Astrocyte of the hippocampus (primary cell): ENCODE data around the gene UTRN.
A peak's percentile ranks its signal among the peaks of the same experiment; 100 is the strongest.

Experiments used
- DNase-seq: peaks from one replicate; pipeline ENCODE4 v3.0.0; 2011; ENCODE audit warnings: low read depth, low spot score

UTRN gene

DNA sequence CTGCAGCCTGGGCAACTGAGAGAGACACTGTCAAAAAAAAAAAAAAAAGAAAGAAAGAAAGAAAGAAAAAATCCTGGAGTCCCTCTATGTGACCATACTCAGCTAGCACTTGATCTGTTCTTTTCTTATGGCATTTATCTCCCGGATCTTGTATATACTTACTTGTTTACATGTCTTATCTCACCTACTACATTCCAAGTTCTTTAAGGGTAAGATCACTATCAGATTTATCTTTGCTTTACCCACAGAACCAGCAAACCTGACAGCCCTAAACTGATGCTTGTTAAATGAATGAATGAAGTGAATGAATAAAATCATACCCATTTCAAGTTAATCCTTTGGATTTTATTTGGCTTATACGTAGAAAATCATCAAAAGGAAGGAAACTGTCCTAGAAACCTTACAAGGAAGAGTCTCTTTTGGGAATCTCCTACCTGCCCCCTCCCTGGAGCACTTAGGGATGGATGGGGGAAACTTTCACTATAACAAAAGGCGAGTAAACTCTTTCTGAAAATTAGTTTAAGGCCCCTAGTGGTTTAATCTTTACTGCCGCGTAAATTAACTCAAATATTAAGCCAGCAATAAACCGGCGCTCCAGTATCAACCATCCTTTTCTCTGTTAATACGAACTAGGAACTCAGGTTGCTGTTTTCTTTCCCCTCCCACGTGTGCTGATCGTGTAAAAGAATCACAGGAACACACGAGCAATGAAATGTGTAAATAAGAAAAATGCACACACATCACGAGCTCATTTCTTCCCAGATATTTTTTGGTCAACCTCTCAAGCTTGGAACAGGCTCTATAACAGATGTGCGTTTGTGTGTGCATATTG, 1.3 kb upstream of the UTRN start:
- DNase-seq, result peak; percentile 51

DNA sequence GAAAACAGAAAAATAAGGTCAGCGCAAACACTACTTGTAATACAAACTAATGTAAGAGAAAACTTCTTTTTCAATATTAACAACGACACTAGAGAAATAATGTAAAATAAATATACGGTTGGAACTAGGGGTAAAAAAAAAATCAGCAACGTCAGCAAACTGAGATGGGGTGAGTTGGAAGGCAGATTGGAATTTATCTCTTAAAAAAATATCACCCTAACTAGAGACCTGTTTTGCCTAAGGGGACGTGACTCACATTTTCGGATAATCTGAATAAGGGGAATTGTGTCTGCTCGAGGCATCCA, 705 bp upstream of the UTRN start:
- no peak for DNase-seq

DNA sequence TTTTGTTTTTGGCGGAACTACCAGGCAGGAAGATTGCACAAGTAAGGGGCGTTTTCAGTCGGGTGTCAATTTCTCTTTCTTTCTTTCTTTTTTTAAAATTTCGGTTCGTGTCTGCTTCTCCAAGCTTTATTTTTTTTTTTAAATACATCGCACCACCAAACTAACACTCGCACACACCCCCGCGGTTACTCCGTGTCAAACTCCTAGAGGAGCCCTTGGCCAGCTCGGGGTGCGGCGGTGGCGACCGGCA, 338 bp downstream of the UTRN start:
- DNase-seq, result no peak

DNA sequence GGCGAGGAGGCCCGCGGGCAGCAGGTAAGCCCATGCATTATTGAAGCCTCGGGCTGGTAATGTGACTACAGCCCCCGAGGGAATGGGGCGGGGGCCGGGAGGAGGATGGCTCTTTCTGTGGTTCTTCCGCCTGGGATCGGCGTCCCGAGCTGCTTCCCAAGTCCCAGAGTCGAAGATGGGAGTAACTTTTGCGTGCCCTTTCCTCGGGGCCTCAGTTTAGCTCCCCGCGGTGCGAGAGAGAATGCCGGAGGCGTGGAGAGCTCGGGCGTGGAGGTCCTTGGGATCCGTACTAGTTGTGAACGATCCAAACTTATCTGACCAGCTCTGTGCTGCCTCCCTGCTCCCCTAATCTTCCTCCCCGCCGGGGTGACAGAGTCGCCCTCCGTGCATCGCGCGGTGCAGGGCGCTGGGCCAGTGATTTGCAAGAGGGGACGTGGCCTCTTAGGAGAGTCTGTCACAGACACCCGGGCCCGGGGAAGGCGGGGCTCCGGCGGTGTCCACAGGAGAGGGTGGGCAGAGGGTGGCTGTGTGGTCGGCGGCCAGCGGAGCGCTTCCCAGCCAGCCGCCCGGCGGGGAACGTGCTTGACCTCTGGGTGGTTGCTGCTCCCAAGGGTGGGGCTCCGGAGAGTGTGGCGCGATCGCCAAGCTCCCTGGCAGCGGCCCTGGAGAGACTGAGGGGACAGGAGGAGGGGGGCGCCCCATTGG, 815 bp downstream of the UTRN start:
- DNase-seq, result peak; percentile 78

DNA sequence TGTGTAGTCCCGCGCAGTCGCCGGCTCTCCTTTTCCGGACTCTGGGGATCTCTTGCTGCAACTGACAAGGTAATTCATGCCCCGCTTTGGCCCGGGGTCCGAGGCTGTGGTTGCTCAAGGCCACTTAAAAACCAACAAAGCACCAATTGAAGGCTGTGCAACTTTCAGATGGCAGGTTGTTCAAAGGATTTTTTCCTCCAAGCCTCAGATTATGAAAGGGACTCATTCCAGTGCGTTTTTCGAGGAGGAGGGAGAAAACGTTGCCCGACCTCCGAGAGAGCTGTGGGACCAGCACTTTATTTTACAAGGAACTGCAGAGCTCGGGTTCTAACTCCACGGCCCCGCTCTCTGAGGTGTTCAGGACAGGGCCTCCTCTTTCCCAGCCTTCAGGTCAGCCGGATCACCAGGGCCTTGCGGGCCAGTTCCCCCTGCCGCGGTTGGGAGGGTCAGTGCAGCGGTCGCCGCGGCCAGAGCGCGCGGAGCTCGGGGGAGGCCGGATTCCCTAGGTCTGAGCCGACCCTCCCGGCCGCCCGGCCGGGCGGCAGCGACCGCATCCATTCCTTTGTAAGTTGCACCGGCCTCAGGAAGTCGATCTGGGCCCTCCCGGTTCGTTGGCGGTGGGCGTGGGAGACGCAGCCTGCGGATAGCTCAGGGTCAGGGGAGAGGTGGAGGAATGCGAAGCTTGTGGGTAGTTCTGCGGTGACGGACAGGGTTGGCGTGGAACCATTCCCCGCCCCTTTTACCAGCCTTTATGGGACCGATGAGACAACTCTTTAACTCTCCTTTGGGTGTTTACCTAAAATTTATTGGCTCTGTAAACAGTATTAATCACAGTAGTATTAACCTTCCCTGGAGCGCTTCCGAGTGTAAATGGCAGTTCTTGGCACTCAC, 1.6 kb downstream of the UTRN start:
- DNase-seq, result peak; percentile 92

DNA sequence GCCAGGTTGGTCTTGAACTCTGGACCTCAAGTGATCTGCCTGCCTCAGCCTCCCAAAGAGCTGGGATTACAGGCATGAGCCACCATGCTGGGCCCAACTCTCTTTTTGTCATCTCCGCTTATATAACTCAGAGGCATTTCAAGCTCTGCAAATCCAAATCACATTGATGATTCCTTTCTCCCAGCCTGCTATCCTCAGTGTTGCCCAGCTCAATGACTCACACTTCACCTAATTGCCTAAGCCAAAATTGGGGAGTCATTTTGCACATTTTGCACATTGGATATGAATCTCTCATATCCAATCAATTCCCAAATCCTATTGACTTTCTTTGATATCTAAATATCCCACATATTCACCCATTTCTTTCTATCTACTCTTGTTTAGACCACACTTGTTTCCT, 3.9 kb downstream of the UTRN start:
- DNase-seq, result no peak

DNA sequence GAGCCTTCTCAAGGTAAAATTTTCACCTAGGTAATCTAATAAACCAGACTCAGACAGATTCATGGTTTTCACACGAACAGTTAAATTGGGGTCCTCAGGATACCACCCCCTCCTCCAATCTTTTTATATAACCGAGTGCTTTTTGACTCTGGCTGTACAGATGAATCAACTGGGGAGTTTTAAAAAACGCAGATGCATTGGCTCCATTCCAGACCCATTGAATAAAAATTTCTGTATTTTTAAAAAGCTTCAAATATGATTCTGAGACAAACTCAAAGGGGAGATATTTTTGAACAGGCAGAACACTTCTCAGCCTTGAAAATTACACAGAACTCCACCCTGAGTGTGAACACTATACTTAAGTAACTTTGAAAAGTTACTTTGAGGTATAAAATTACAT, 7.2 kb downstream of the UTRN start:
- no peak for DNase-seq

DNA sequence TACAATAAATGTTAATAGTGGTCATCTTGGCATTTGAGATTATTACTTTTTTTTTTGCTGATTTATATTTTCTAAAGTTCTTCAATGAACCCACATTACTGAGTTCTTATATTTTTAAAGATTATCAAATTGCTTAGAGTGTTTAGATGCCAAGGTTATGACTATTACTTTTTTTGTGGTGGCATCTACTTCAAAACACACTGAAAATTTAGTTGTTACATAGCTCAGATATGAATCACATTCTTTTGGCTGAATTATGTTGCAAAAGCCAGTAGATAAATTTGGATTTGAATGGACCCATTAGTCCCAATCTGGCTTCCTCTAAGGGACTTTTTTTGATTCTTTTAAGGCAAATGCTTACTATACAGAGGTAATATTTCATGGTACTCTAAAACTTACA, 8.9 kb downstream of the UTRN start:
- DNase-seq, result peak; percentile 59

DNA sequence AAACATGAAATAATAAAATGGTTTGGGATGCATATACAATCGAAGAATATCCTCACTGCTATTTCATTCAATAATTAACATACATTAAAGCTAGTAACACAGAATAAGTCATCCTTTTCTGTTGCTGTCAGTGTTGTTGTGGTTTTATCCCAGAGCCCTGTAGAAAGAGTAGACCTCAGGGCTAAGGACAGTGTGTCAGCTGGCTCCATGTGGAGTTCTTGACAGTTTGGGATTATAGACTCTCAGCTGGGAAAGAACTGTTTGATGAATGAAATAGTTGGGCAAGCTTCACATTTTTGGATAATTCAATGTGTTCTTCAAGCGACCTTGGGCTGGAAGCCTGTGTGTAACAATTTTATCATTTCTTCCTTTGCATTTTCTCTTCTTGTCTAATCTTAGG, 10.1 kb downstream of the UTRN start:
- DNase-seq, result no peak

DNA sequence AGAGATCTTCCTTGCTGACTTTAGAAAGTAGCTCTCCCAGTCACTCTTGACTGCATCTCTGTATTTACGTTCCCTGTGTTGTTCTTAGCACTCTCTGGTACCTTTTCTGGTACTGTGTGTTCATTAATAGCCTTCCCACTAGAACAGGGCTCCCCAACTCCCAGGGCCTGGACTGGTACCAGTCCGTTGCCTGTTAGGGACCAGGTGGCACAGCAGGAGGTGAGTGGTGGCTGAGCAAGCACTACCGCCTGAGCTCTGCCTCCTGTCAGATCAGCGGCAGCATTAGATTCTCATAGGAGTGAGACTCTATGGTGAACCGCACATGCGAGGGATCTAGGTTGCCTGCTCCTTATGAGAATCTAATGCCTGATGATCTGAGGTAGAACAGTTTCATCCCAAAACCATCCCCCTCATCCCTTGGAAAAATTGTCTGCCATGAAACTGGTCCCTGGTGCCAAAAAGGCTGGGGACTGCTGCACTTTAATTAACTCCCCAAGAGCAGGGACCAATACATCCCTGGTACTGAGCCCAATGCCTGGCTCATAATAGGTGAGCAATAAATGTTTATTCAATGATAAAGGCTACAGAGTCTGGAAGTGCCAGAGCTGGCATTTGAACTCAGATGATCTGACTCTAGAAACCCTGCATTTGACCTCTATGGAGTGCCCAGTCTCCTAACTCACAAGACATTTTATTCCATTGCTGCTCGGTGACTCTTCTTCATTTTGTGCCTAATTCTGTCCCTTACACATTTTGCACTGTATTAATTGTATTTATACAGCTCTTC, 11.0 kb downstream of the UTRN start:
- no peak for DNase-seq

DNA sequence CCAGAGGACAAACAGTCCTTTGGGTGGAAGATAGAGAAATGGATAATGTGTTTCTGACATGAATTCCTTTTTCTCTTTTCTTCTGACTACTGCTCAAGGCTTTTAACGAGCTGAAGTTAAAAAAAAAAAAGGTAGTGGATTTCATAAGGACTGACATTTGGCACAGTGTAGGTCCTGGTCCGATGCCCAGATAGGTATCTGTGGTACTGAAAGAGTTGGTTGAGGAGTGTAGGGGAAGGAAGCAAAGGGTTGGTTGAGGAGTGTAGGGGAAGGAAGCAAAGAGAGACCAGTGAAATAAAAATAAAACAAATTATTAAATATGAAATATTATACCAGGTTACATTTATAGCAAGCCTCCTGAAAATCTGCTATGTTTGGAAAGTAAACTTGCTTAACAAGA, 11.8 kb downstream of the UTRN start:
- no peak for DNase-seq

DNA sequence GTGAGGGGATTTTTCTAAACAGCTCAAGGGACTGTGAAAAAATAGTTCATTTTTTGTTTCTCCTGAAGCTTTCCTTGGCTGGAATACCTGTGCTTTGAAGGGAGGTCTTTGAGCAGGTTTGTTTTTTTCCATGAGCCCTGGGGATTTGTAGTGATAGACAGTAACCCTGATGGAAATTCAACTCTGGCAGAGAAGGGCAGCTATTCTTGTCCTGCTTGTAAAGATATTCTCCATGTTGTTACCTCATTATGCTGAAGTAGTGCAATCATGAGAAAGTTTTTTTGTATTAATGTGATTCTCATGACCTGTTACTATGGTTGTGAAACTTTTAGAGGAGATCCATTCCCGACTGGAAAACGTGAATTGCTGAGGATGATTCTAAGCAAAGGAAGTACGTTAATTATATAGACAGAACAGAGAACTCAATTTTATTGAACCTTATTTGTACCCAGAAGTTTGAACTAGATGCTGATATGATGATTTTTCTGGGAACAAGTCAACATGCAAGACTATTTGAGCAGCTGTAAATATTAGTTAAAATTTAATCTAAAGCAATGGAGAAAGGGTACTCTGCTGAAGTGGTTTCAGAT, 12.5 kb downstream of the UTRN start:
- no peak for DNase-seq

DNA sequence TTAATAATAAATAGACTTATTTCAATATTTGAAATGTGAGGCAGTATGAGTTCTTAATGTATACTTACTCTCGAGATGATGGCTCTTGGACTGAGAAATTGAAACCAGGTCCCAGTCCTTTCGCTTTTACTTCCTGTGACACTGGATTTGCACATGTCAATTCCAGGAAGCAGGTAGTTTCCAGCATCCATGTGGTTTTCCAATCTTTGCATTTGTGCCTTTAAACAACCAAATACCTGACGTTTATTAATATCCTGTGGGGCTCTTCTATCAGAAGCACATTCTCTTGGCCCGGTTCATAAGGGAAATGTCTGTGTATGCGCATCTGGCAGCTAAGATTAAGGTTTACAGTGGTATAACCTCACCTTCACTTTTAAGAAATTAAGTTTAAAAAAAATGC, 13.1 kb downstream of the UTRN start:
- DNase-seq, result no peak

DNA sequence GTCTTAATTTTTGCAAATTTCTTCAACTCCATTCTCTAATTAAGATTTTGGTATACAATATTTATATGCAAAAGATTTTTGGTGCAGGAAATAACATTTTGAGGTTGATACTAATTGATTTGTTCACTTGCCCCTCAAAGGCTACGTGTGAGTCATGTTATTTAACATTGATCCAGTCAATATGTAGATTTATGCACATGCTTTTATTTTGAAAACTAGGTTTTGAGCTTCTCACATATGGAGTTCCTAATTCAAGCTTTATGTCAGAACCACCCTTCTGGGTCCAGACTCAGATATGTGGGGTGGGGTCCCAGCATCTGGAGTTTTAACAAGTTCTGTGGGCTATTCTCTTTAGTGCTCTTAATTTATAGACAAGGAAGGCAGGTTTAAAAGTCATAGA, 13.8 kb downstream of the UTRN start:
- no peak for DNase-seq

DNA sequence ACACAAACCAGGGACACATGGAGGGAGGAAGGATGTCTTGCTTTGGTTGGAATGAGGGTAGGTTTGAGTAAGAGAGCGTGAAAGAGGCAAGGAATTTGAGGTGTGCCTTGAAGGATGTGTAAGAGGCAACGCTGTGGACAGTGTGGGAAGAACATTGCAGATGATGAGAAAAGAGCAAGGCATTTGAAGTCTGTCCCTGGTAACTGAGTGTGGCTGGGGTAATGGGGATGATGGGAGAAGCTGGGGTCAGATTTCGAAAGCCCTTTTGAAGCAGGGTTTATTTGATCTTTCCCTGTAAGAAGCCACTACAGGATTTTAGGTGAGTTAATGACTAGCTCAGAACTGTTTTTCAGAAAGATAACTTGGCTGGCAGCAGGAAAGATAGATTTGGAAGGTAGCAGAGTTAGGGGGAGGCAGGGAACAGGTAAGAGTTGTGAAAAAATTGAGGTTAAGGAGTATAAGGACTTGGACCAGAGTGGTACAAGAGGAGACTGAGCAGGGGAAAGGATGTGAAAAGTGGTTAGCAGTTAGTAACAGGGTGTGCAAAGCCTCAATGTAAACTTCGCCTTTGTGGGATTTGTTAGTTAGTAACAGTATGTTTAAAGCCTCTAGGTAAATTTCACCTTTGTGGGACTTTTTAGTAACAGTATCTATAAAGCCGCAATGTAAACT, 17.7 kb downstream of the UTRN start:
- DNase-seq, result no peak

DNA sequence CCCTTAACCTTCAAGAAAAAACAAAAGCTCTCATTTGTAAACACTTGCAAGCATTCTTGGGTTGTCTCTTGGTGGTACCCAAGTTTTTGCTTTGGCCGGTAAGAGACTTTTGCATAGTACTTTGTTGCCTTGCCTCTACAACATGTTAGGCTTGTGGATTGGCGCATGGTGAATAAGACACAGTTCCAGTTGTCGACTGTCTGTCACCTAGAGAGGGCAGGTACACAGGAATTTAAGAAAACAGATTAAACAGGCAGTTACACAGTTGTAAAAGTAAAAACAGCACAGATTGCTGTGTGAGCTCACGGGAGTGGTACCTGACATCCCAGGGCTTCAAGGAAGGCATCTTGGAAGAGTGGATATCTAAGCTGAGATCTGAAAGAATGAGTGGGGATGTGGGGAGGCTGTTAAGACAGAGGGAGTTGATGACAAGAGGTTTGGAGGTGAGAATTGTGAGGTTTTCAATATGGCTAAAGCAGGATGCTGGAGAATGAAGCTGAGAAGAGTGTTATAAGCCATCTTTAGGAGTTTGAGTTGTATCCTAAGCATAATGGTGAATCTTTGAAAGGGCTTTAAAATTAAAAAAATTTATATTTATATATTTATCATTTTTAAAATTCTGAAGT, 19.2 kb downstream of the UTRN start:
- no peak for DNase-seq

DNA sequence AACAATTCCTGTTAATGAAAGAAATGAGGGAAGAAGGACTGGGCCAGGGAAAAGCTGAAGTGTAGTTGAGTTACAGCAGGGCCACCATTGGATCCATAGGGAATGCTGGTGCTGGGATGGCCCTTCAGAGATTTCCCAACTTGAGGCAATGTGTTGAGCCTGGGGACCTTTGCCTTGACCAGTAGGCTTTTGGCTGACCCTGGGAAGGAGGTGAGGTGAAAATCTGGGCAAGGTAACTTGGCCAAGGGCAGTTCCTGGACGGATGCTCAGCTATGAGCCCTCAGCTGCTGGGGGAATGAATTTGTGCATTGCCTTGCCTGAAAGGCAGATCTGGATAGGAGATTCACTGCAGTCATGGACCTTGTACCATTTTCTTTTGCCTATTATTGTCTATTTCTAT, 20.4 kb downstream of the UTRN start:
- DNase-seq, result no peak

DNA sequence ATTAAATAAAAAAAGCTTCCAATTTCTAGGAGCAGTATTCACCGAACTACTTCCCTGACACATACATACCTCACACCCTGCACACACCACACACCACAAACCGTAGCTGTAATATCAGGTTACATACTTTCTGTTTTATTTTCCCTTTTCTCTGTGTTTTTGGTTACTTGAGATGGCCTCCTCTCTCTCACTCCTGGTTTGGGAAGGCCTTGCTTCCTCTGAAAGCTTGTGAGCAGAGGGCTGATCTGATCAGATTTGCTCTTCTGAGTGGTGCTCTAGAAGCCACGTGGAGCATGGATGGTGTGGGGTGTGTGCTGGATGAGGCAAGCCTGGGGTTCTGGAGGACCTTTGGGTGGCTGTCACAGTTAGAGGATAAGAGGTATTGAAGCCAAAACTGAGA, 20.9 kb downstream of the UTRN start:
- DNase-seq, result peak; percentile 44

DNA sequence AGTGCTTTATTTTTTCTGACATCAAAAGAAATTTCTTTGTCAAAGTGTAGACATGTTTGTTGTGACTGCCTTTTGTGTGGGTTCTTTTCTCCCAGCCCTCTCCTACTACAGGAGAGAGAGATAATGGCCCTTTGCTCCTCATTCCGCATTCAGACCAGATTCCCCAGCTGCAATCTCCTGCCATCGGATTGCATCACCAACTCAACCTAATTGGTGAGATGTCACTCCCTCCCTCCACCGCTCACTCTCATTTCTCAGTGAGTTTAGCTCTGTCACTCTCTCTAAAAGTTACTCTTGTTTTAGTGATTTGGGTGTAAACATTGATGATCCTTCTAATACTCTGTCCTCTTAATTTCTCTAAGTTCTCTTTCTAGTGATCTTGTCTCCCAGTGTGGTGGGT, 22.7 kb downstream of the UTRN start:
- no peak for DNase-seq

DNA sequence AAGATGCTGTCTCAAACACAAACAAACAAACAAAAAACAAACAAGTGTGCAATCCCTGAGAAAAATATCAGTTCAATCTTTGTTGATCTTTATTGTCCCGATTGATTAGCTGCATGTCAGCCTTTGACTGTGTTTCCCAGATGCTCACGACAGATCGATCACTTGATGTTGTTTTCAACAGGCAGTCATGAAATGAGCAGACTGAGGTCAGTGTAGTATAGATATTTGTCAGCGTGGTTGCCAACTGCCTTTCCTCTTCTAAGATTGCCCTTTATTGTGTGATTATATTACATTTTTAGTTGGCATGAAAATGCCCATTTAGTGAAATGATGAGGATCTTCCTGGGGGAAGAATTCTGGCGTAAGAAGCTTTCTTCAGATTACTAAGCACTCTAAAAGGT, 25.6 kb downstream of the UTRN start:
- no peak for DNase-seq

DNA sequence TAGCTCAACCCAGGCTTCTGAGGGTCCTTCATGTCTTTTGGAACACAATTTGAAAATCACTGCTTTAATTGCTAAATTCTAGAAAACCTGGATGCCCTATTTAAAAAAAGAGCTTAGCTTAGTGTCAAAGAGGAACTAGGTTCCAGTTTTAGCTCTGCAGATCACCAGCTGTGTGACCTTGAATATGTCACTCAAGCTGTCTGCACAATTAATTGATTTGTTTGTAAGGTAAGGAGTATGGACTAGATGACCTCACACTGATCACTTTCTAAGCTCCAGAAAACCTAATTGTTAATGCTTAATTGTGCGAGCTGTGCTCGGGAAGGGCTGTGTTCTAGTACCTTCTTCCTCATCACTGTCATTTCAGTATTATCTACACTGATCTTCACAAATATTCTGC, 26.2 kb downstream of the UTRN start:
- DNase-seq, result no peak
